Measurements from ENCODE around the gene CUX1. TPM values are rescaled to one million over a fixed set of nuclear protein-coding genes. Genes with fewer than 3 reads are reported as not detected.

Gene CUX1
- total RNA-seq, 1 donor from 2014 or later, result 33.3 TPM

DNA sequence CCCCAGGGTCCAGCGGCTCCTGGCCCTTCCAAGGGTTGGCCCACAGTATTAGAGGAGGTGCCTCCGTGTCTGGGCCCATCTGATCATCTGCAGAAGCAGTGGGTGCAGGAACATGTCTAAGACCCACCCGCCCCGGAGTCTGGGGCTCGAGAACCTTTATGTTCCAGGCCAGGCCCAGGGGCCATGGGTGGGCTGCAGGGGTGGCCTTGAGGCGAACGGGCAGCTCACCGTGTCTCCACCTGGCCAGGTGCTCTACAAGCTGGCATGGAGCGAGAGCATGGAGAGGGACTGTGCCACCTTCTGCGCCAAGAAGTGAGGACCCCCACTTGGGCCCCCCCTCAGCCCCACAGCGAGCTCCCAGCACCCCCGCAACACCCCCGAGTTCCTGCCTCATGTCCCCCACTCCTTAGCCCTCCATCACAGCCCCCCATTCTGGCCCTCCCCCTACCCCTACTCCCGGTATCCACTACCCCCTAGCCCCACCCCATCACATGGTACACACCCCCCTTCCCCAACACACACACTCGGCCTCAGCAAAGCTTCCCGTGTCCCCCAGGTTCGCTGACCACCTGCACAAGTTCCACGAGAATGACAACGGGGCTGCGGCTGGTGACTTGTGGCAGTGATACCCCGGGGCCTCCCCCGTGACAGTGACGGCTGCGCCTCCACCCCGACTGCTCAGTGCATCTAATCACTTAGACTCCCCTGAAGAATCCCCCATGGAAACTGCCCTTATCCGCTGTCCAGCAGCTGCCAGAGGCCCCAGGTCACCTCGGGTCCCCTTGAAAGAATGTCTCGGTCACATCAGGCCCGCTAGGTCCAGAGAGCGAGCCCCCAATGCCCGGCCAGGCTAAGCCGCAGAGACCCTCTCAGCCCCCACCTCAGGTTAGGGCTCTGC lies 465.3 kb downstream of the CUX1 start:
- intact Hi-C loops (cut with micrococcal nuclease), result no loop called here

DNA sequence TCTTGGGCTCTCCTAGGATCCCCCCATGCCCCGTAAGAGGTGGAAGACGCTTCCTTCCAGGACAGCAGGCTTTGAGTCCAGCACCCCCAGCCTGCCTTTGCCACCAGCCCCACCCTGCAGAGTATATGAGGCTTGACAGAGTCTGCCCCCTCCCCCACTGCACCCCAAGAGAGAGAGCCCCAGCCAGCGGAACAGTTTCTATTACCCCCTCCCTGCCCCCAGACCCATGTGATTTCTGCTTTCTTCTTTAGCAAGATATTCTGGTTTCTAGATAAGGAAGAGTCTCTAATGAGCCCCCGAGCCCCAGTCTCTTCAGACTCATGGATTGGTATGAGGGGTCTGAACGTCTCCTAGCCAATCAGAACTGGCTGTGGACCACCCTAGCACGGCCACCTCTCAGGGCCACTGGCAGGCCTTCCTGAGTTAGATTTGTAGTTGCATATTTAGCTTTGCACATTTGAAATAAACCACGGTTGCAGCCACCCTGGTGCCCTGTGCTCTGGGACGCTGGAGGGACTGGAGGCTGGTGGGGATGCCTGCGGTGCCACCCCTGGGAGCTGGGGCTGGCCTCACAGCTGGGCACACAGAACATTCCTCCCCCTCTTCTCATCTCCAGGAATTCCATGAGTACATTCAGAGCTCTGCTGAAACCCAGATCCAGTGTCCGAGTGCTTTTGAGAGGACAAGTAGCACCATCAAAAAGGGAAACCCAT lies 466.2 kb downstream of the CUX1 start:
- intact Hi-C loops (cut with micrococcal nuclease), result no loop called here

DNA sequence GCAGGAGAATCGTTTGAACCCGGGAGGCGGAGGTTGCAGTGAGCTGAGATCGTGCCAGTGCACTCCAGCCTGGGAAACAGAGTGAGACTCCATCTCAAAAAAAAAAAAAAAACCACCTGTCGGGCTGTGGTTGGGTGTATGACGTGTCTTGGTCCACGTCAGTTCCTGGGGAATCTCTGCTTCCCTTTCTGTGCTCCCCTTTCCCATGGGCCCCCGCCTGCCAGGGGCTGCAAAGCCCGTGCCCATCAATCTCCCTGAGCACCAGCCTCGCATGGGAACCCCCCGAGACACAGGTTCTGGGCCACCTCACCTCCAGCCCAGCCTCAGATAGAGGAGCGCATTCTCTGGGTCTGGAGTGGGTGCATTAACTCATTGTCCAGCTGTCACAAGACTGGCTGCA lies 467.0 kb downstream of the CUX1 start:
- intact Hi-C loops (cut with micrococcal nuclease), result no loop called here

DNA sequence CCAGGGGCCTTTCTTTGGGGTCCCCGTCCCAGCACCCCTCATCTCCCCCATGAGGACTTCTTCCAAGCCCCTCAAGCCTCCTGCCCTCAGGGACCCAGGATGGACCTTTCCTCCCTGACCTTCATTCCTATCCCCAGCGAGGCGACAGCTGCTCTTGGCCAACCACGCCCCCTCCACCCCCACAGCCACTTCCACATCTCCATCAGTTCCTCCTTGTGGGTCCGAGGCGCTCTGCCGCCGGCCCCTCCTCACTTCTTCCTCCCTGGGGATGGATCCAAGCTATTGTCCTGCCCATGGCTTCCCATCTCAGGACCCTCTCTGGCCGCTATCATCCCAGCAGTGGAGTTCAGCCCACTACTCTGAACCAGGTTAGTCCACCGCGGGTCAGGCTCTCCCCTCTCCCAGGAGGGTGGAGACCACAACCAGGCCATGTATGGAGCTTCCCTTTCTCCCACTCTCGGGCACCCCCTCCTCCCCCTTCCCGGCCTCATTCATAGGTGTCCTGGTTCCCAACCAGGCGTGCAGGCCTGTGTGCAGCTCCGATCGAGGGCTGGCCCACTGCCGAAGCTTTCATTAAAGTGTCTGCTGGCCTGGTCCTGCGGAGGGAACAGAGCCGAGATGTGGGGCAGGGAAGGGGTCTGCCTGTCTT lies 467.6 kb downstream of the CUX1 start:
- intact Hi-C loops (cut with micrococcal nuclease), result no loop called here

DNA sequence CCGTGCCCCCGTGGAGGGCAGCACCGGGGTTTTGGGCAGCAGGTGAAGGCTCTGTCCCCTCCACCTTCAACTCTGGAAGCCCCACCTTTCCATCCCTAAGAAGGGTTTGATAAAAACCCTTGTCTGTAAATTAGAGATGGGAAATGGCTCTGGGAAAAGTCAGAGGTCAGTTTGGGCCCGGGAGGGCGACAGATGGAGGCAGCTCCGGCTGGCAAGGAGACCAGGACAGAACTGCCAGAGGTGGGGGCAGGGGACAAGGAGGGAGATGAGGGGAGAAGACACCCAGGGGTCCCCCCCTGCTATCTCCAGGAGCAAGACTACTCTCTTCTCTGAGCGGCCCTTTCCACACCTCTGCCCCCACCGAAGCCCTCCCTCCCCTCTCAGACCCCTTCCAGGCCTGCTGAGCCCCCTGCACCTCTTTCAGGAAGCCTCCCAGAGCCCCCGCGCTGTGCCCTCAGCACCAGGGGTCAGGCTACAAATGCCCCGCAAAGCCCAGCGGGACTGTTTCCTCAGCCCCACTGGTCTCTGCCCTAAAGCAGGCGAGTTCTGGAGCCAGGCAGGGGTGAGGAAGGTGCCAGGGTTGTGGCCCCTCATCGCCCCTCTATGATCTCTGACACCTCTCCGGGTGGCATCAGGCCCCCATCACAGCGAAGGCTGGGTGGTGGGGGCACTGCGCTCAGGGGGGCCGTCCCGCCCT lies 468.3 kb downstream of the CUX1 start:
- intact Hi-C loops (cut with micrococcal nuclease), result loop anchor here (2.0 kb wide), 1 partner anchor 111 kb away; the partner anchor contains the start of gene PRKRIP1

DNA sequence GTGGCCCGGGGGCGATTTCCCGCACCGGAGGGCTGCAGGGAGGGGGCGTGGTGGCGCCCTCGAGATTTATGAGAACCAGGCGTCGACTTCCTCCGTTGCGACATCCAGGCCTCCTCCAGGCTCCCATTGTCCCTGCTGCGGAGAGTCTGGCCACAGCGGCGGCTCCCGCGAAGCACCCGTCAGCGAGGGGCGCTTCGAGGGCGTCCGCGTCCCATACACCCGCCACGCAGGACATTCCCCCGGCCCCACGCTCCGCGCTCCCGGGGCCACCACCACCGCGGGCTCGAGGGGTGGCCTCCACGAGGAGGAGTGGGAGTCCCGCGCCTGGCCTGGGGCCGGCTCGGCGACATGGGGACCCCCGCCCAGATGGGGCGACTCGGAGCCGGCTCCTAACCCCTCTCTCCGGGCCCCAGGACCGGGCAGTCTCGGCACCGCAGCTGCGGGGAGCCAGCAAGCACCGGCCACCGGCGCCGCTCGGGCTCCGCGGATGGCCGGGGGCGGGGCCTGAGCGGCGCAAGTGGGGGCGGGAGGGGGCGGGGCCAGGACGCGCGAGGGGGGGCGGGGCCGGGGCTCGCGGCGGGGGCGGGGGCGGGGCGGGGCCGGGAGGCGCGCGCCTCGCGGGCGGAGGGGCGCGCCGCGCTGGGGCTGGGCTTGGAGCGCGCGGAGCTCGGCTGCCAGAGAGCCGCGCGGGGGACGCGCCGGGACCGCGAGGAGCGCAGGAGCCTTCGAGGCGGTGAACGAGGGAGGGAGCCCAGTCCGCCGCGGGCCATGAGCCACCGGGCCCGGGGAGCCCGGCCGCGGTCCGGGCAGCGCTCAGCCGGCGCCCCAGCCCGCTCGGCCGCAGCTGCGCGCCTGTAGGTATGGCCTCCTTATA lies 469.0 kb downstream of the CUX1 start, which contains the start of gene SH2B2:
TSS of gene SH2B2 (plus strand) at position 632 of the 874 bp plus-strand sequence. CDS start 13,683 bp downstream, outside the sequence.
- intact Hi-C loops (cut with micrococcal nuclease), result loop anchor here (2.0 kb wide), 1 partner anchor 110 kb away; the partner anchor contains the start of gene PRKRIP1

DNA sequence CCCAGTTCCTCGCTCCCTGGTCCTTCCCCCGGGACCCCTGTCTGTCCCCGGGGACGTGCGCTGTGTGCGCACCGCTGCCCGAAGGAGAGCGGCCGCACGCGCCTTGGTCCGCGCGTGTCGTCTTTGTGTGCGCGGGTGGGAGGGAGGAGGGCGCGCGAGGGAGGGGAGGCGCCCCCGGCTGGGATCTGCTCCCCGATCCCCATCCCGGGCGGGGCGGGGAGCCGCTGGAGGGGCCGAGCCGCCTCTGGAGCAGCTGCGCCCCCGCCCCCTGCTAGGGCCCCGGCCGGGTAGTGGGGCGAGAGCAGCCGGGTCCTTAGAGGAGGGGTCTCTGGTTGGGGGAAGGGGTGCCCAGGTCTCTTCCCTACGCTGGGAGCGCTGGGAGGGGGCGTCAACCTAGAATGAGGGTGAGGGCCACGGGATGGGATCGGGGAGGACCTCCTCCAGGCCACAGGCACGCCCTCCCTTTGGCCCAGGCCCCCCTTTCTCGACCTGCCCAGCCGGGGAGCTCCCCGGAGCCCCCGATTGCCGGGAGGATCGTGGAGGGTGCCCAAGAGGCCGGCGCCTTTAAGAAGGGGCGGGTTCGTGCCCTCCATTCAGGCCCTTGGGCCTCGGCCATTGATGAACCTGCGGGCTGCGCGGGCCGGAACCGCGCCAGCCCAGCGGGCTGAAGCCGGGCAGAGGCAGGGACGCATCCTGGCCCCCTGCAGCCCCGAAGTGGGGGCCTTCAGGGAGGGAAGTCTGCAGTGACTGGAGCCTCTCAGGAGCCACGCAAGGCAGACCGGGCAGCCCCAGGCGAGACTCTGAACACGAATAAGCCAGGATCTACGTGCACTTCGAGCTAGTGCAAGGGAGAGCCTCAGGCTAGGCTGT lies 469.9 kb downstream of the CUX1 start:
- intact Hi-C loops (cut with micrococcal nuclease), result loop anchor here (2.0 kb wide), 1 partner anchor 109 kb away; the partner anchor contains the start of gene PRKRIP1

DNA sequence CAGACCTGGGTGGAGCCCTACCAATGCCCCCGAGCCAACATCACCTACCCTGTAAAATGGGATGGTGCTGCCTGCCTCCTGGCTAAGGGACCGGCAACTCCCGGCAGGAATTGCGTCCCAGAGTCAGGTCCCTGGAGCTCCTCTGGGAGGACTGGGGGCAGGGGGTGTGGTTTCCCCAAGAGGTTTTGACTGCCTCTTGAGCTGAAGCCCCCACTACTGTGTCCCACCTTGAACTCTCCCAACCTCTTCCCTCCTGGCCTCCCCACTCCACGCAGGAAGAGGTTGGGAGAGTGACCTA lies 470.5 kb downstream of the CUX1 start:
- intact Hi-C loops (cut with micrococcal nuclease), result loop anchor here (2.0 kb wide), 1 partner anchor 109 kb away; the partner anchor contains the start of gene PRKRIP1

DNA sequence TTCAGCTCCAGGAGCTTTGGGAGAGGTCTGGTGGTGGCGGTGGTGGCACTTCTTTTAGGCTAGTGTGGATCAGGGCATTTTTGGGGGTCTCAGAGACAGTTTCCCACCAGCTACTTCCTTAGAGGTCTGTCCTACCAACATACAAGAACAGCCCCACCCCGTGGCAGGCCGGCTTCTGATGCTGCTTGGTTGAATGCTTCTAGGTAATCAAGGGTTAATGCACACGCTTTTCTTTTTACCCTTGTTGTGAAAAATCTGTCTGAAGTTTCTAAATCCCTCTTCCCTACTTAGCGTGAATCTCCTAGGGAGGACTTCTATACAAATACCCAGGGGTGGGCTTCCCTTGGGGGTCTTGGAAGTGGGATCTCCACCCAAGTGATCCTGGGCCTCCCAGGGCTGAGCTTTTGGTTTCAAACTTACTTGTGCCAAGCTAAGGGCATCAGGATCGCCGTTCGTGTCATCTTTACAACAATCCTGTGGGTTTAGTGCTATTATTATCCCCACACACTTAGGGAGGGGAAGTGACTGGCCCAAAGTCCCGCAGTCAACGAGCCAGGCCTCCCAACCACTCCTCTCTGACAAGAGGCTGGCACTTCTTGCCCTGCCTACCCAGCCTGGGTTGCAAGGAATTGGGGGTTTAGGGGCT lies 471.0 kb downstream of the CUX1 start:
- intact Hi-C loops (cut with micrococcal nuclease), result no loop called here

DNA sequence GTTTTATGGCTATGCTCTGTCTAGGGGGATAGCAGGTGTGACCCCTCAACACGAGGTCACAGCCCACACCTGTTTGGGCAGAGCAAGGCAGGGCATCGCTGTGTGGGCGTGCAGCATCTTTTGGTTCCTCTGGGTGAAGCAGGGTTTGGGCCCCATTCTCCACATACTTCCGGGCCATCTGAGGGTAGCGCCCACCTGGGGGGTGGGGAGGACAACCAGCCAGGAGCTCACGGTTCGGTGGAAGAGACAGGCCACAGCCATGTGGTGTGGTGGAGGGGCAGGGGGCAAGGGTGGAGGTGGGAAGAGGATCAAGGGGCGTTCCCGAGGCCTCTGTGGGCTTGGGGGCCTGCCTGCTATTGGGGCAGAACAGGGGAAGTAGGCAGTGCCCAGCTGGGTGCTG lies 471.6 kb downstream of the CUX1 start:
- intact Hi-C loops (cut with micrococcal nuclease), result no loop called here

DNA sequence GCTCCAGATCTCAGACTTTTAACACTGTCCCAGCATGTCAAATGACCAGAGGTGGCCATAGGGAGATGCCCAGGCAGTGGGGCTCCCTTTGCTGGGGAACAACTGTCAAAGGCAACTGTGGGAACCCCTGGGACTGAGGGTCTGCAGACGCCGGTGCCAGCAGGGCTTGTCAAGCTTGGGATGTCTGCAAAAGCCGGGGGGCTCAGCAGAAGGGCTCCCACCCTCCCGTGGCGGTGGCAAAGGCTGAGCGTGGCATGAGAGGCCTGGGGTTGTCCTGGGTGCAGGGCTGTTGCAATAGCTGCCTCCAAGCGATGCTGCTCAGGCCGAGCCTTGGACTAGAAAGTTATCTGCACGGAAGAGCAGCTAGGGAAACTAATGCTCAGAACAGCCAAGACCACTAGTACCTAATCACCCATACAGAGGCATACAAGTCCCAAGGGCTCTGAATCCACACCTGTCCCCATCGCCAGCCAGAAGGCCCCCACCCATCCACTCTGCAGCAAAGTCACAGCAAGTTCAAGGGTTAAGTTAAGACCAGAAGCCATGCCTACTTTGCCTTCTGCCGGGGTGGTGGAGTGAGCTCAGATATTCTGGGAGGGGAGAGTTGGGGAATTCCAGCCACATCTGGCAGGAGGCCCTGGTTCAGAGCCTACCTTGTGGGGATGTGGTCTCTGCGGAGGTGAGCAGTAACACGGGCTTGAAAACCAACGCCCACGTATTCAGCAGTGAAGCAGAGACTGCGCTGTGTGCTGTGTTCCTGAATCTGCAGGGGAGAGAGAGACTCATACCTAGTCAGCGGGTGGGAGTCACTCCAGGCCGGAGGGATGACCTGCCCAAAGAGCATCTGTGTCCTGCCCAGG lies 473.9 kb downstream of the CUX1 start:
- intact Hi-C loops (cut with micrococcal nuclease), result no loop called here

DNA sequence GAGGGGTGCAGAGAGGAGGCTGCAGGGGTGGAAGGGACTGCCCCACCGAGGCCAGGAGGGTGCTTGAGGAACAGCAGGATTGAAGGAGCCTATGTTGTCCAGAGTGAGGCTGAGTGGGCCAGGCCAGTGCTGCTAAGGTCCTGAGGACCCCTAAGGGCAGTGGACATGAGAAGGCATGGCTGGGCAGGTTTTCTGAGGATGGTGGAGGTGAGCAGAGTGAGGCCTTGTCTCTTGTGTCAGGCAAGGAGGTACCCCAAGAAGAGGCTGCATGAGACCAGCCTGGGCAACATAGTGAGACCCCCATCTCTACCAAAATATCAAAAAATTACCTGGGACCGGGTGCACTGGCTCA lies 474.5 kb downstream of the CUX1 start:
- intact Hi-C loops (cut with micrococcal nuclease), result no loop called here

DNA sequence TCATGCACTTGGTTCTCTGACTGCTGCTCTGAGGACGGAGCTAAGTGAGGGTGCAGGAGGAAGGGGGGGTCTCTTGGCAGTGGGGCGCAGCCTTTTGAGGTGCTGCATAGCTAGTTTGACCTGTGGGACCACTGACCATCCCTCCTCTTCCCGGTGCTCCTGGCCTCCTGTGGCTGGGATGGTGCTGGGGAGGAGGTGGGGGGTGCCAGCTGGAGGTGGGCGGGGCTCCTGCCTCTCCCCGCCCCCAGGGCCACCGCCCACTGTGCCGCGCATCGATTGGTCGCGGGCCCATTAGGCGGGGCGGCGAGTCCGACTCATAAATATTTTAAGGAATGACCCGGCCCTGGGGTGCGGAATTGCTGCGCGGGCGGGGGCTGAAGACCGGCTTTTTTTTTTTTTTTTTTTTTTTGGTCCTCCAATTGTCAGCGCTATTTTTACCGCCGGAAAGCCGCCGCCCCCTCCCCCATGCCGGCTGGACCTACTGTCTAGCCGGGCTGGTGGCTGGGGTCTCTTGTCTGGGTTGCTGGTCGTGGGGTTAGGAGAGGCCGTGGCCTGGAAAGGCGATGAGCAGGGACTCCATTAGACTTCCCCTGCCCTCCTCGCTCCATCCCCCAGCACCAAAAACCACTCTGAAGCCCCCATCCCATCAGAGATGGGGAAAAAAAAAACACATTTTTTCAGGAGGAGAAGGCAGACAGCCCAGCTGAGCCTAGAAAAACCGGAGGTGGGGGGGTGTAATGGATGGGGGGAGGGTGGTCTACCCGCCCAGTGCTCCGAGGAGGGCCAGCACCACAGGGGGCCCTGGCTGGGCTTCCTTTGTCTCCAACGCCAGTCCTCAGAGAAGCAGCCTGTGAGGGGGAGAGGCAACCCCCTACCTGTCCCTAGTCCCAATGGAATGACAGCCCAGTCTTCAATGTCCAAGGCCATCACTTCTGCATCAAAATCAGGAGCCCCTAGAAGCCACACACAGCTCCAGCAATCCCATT lies 475.7 kb downstream of the CUX1 start:
- intact Hi-C loops (cut with micrococcal nuclease), result no loop called here

DNA sequence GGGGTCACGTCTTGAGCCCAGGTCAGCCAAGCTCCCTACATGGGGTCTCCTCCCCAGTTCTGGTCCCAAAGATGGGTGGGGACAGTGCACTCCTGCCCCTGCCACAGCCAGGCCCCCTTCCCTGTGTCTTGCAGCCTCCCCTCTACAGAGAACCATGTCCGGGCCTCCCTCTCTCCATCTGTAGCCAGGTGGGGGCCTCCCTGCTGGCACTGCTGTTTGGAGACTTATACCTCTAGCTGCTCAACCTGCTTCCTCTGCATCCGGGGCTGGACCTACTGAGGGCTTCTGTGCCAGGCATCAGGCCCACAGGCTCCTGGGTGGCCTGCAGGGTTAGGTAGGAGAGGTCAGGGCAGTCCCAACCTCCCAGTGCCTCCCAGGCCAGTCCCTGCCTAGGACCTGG lies 477.2 kb downstream of the CUX1 start:
- intact Hi-C loops (cut with micrococcal nuclease), result no loop called here

DNA sequence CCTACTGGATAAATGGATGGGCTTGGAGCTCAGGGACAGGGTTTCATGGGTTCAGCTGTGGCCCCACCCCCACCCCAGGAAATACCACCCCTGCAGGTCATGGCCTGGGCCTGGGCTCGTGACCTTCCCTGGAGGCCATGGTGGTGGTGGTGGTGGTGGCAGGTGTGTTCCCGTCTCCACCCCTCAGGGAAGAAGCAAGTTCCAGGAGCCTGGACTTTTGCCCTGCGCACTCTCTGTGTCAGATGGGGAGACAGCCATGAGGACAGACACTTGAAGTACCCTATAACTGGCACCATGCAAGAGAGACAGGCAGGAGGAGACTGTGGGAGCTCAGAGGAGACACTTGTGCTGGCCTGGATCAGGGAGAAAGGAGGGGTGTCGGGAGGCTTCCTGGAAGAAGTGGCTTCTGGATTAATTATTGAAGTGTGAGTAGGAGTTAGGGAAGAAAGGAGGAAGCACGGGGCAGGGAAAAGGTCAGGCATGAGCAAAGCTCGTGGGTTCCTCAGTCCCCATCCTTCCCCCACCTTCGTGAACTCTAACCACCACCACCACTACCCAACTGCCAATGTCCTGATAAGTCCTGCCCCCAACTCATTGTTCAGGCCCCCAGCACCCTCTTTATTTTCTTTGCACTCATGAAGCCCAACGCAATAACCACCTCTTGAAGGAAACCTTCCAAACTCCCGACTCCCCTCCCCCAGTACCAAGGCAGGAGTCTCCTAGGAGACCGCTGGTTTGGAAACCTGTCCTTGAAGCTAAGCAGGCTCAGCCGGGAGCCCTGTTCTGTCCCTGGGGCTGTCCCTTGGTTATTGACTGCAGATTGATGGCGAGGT lies 478.1 kb downstream of the CUX1 start:
- intact Hi-C loops (cut with micrococcal nuclease), result no loop called here

DNA sequence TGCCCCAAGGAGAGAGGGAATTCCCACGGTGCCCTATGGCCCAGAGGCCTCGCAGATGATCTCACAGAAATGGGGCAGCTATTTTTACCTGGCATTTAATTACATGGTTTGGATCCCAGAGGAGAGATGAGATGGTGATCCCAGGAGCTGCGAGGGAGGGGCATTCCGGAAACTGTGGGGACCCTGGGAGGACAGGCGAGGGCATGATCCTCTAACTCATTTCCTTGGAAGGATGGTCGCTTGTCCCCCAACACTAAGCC lies 478.7 kb downstream of the CUX1 start:
- intact Hi-C loops (cut with micrococcal nuclease), result no loop called here

All from T-helper 2 cell treated with Interferon-gamma antibody and Interleukin-4, amounts not matched to agents 100 ng/mL and 5 ng/mL, for 36 hours (primary cell).